GM12878 (cell line): ENCODE measurements around the gene KCNH5. TPM values are rescaled to one million over a fixed set of nuclear protein-coding genes. Genes with fewer than 3 reads are reported as not detected.

Experiments
- ATAC-seq: fragments of 200-7000 bp; cut with Tn5 transposase; 3 replicates; pipeline ENCODE4 v1.9.1; 2020; ENCODE audit warnings: mild to moderate bottlenecking, moderate library complexity
- BruUV-seq: library from RNA; stranded (reverse); fragments of 400-500 nt; replicated peaks from 2 replicates; lab custom pipeline; 2021; lab: Mats Ljungman, UMichigan
- CTCF ChIA-PET: fragments of 300-600 bp; sonication (Branson Sonifier 250); formaldehyde crosslinking; extraction: SDS; loops from one replicate; lab custom pipeline; 2021; ENCODE audit warnings: inconsistent platforms; lab: Yijun Ruan, JAX
- POLR2A ChIA-PET: fragments of 350-600 bp; formaldehyde crosslinking; extraction: SDS; loops from one replicate; lab custom pipeline; 2021; ENCODE audit warnings: inconsistent platforms; lab: Charles Lee
- RAD21 ChIA-PET: fragments of 300-600 bp; sonication (Branson Sonifier 250); formaldehyde crosslinking; loops from one replicate; lab custom pipeline; 2023; ENCODE audit warnings: antibody characterized with exemption; ENCODE audit not compliant: unreplicated experiment; lab: Charles Lee
- SMC1A ChIA-PET: fragments of 300-600 bp; sonication (Branson Sonifier 250); formaldehyde crosslinking; loops from one replicate; lab custom pipeline; 2023; ENCODE audit not compliant: unreplicated experiment, uncharacterized antibody; lab: Charles Lee
- DNase-seq: peaks from one replicate; pipeline ENCODE4 v3.0.0-alpha.2; 2011; ENCODE audit warnings: low read depth, low spot score
- FAIRE-seq: peaks from 3 replicates; lab custom pipeline; 2011; peaks lifted over from hg19 to GRCh38; lab: Jason Lieb, UNC
- H2AFZ ChIP-seq: 2 replicates; pipeline ENCODE4 v1.6.0; 2011; ENCODE audit warnings: low read depth, low read length, control low read depth; ENCODE audit not compliant: control insufficient read depth
- H3K27ac ChIP-seq: 2 replicates; pipeline ENCODE4 v1.5.1; 2011; ENCODE audit warnings: control low read depth; ENCODE audit not compliant: control insufficient read depth, insufficient read depth
- H3K27me3 ChIP-seq, 2 experiments: replicated peaks in 1 of 2; 2 replicates each; pipeline versions ENCODE4 v1.6.0 to v1.6.1; 2011; ENCODE audit warnings: low read length in 1 of 2; ENCODE audit not compliant: control insufficient read depth in 2 of 2, insufficient read depth in 2 of 2
- H3K36me3 ChIP-seq, 2 experiments: 2 replicates each; pipeline ENCODE4 v1.5.1; 2011; ENCODE audit warnings: low read length in 1 of 2; ENCODE audit not compliant: control insufficient read depth in 2 of 2, insufficient read depth in 2 of 2
- H3K4me1 ChIP-seq: 2 replicates; pipeline ENCODE4 v1.6.1; 2011; ENCODE audit warnings: mild to moderate bottlenecking, low read length, moderate library complexity, mixed read lengths; ENCODE audit not compliant: control insufficient read depth, insufficient read depth
- H3K4me2 ChIP-seq: 2 replicates; pipeline ENCODE4 v1.6.0; 2011; ENCODE audit warnings: control low read depth; ENCODE audit not compliant: control insufficient read depth, insufficient read depth
- H3K4me3 ChIP-seq: fragments of 200-600 bp; sonication (generic); 2 replicates; pipeline ENCODE4 v1.5.1; 2016
- H3K79me2 ChIP-seq: 2 replicates; pipeline ENCODE4 v1.6.0; 2011; ENCODE audit warnings: low read length; ENCODE audit not compliant: control insufficient read depth, insufficient read depth
- H3K9ac ChIP-seq: 2 replicates; pipeline ENCODE4 v1.8.0; 2011; ENCODE audit warnings: low read length, control low read depth, mixed read lengths; ENCODE audit not compliant: control insufficient read depth, insufficient read depth
- H3K9me3 ChIP-seq: replicated peaks from 3 replicates; pipeline ENCODE4 v1.5.1; 2011; ENCODE audit warnings: mild to moderate bottlenecking, low read length; ENCODE audit not compliant: control insufficient read depth, insufficient read depth
- H4K20me1 ChIP-seq: 2 replicates; pipeline ENCODE4 v1.6.0; 2011; ENCODE audit not compliant: control insufficient read depth, insufficient read depth
- BCL11A ChIP-seq: IDR thresholded peaks from 2 replicates; pipeline ENCODE4 v1.6.1; 2011; ENCODE audit warnings: low read depth, low read length
- CUX1 ChIP-seq: IDR thresholded peaks from 2 replicates; pipeline ENCODE4 v1.6.1; 2012; ENCODE audit warnings: improper control_type of control experiment, low read depth, low read length; ENCODE audit not compliant: insufficient replicate concordance
- E4F1 ChIP-seq: fragments of 450-650 bp; IDR thresholded peaks from 2 replicates; pipeline ENCODE4 v1.6.1; 2018; ENCODE audit warnings: borderline replicate concordance, mild to moderate bottlenecking; ENCODE audit not compliant: partially characterized antibody
- HDGF ChIP-seq: fragments of 450-650 bp; IDR thresholded peaks from 2 replicates; pipeline ENCODE4 v1.6.1; 2016; ENCODE audit warnings: antibody characterized with exemption
- KDM1A ChIP-seq: fragments of 200-600 bp; sonication (generic); IDR thresholded peaks from 2 replicates; pipeline ENCODE4 v1.6.1; 2016; ENCODE audit warnings: borderline replicate concordance
- MYC ChIP-seq: IDR thresholded peaks from 2 replicates; pipeline ENCODE4 v1.6.1; 2011; ENCODE audit warnings: mild to moderate bottlenecking, low read length, moderate library complexity, inconsistent platforms; ENCODE audit not compliant: insufficient read depth, insufficient replicate concordance, insufficient read length, severe bottlenecking
- NFXL1 ChIP-seq: fragments of 450-650 bp; IDR thresholded peaks from 2 replicates; pipeline ENCODE4 v1.6.1; 2017; ENCODE audit warnings: antibody characterized with exemption, mild to moderate bottlenecking, borderline replicate concordance
- NFYB ChIP-seq: IDR thresholded peaks from 2 replicates; pipeline ENCODE4 v1.6.1; 2011; ENCODE audit warnings: low read depth, mild to moderate bottlenecking, low read length, improper control_type of control experiment, moderate library complexity; ENCODE audit not compliant: insufficient read depth
- NKRF ChIP-seq: fragments of 450-650 bp; conservative IDR thresholded peaks from 2 replicates; pipeline ENCODE4 v1.6.1; 2017; ENCODE audit warnings: mild to moderate bottlenecking, moderate library complexity
- NRF1 ChIP-seq: conservative IDR thresholded peaks from 2 replicates; pipeline ENCODE4 v1.6.1; 2011; ENCODE audit warnings: mild to moderate bottlenecking, low read depth, low read length, improper control_type of control experiment
- RAD21 ChIP-seq: IDR thresholded peaks from 2 replicates; pipeline ENCODE4 v1.6.1; 2011; ENCODE audit warnings: mild to moderate bottlenecking, low read depth, low read length, moderate library complexity; ENCODE audit not compliant: insufficient read depth
- RAD51 ChIP-seq: fragments of 450-650 bp; IDR thresholded peaks from 2 replicates; pipeline ENCODE4 v1.6.1; 2016; ENCODE audit warnings: moderate library complexity, mild to moderate bottlenecking, inconsistent platforms
- SREBF1 ChIP-seq: IDR thresholded peaks from 2 replicates; pipeline ENCODE4 v1.6.1; 2012; ENCODE audit warnings: mild to moderate bottlenecking, low read length
- STAT3 ChIP-seq: IDR thresholded peaks from 2 replicates; pipeline ENCODE4 v1.6.1; 2011; ENCODE audit warnings: low read depth, low read length, improper control_type of control experiment
- WGBS: methylation state at CpG from one replicate; pipeline ENCODE4 v1.1.6; 2016; ENCODE audit warnings: low lambda C conversion rate; ENCODE audit not compliant: insufficient replicate concordance, insufficient coverage; ENCODE audit errors: missing lambda C conversion rate; 5-methylcytosine and 5-hydroxymethylcytosine counted together
- in situ Hi-C: fragments of 300-500 bp; cut with MboI; formaldehyde crosslinking; loops from 9 replicates; pipeline ENCODE4 v1.14.3; 2018; ENCODE audit warnings: mixed read lengths
- intact Hi-C: fragments of 100-400 bp; cut with micrococcal nuclease; formaldehyde crosslinking; loops from one replicate; pipeline ENCODE4 v1.14.2; 2022; ENCODE audit not compliant: unreplicated experiment
- polyA plus RNA-seq, 11 experiments: library from polyadenylated mRNA; depleted of rRNA in 4 of 11; unstranded in 6 of 11; stranded (reverse) in 5 of 11; fragments of >200 nt; fragmentation: Nextera tagmentation in 4 of 11; fragmentation: Illumina TruSeq in 1 of 11; extraction: Ambion mirVana in 4 of 11; extraction: Trizol in 1 of 11; gene quantifications; 1 replicate in 1 of 11; 2 replicates in 10 of 11; pipeline versions ENCODE4 v1.2.1 to v1.2.3, GENCODE V29; 2011 to 2016; ENCODE audit warnings: inconsistent platforms in 2 of 11, missing spikeins in 2 of 11, low read depth in 1 of 11
- total RNA-seq, 4 experiments: library from RNA; depleted of rRNA in 3 of 4; stranded (reverse); fragments of >200 nt in 3 of 4; fragmentation: Illumina TruSeq in 1 of 4; extraction: Trizol in 1 of 4; gene quantifications; 2 replicates each; pipeline versions ENCODE4 v1.2.1 to v1.2.3, GENCODE V29; 2013 to 2021

The KCNH5 gene
- total and polyA plus RNA-seq, 10 of the 15 experiments (the other 5 are each of a cell fraction or from before 2014, with no cell fraction given) = under 0.01 to 0.04 (median 0.04) TPM; not detected in 7

- no peak overlapping the region for H3K27ac ChIP-seq
- no peak overlapping the region for H3K4me2 ChIP-seq
- FAIRE-seq = no peak
- POLR2A ChIA-PET = no interaction called here
- no peaks in the 10 kb centered on the region for H3K79me2 ChIP-seq
- H3K27me3 ChIP-seq = no peaks in the 10 kb centered on the region
- H3K4me1 ChIP-seq = no peaks in the 10 kb centered on the region
- no peaks in the 10 kb centered on the region for H3K36me3 ChIP-seq
- no peak overlapping the region for H3K9ac ChIP-seq
- RAD21 ChIA-PET = no interaction called here
- SMC1A ChIA-PET = no interaction called here
- H2AFZ ChIP-seq = no peak overlapping the region
- intact Hi-C loops = no loop called here
- CTCF ChIA-PET = no interaction called here
- BruUV-seq = no TSS peak
- 0% methylated on average over 3 of the region's 3 CpGs for WGBS
- ATAC-seq = no peak
- in situ Hi-C loops = no loop called here
- no peaks in the 10 kb centered on the region for H3K9me3 ChIP-seq
- no peak overlapping the region for H3K4me3 ChIP-seq
- no peak for DNase-seq
- no peaks in the 10 kb centered on the region for H4K20me1 ChIP-seq
- TF ChIP-seq CUX1 = no peak
- no peak for TF ChIP-seq RAD51
- TF ChIP-seq NFYB = no peak
- TF ChIP-seq SREBF1 = no peak
- no peak for TF ChIP-seq BCL11A
- TF ChIP-seq MYC = no peak
- no peak for TF ChIP-seq E4F1
- TF ChIP-seq NKRF = no peak
- no peak for TF ChIP-seq STAT3
- no peak for TF ChIP-seq KDM1A
- no peak for TF ChIP-seq NRF1
- no peak for TF ChIP-seq NFXL1
- TF ChIP-seq HDGF = no peak
- no peak for TF ChIP-seq RAD21
These were observed 110.8 kb downstream of the KCNH5 start for GRCh38 chr14:62934439-62934838.
